Adipocyte (in vitro differentiated cells): ENCODE data around the gene MIR17HG.

Experiments
- DNase-seq: peaks from one replicate; pipeline ENCODE4 v3.0.0-alpha.2; 2015; ENCODE audit warnings: low read depth
- H3K27me3 ChIP-seq: replicated peaks from 2 replicates; pipeline ENCODE4 v1.7.0; 2013; ENCODE audit warnings: mild to moderate bottlenecking, low read length, moderate library complexity; ENCODE audit not compliant: control insufficient read depth, insufficient read depth
- H3K36me3 ChIP-seq: 2 replicates; pipeline ENCODE4 v1.7.0; 2013; ENCODE audit warnings: low read length, mild to moderate bottlenecking, moderate library complexity; ENCODE audit not compliant: control insufficient read depth, insufficient read depth, severe bottlenecking
- H3K4me1 ChIP-seq: 2 replicates; pipeline ENCODE4 v1.7.0; 2013; ENCODE audit warnings: mild to moderate bottlenecking, low read length, moderate library complexity; ENCODE audit not compliant: control insufficient read depth, insufficient read depth
- H3K4me3 ChIP-seq: 2 replicates; pipeline ENCODE4 v1.7.0; 2013; ENCODE audit warnings: mild to moderate bottlenecking, low read length, moderate library complexity
- H3K9ac ChIP-seq: 2 replicates; pipeline ENCODE4 v1.7.0; 2013; ENCODE audit warnings: mild to moderate bottlenecking, low read length, moderate library complexity
- H3K9me3 ChIP-seq: 2 replicates; pipeline ENCODE4 v1.7.0; 2013; ENCODE audit warnings: mild to moderate bottlenecking, low read length, moderate library complexity; ENCODE audit not compliant: control insufficient read depth

Gene MIR17HG

DNA sequence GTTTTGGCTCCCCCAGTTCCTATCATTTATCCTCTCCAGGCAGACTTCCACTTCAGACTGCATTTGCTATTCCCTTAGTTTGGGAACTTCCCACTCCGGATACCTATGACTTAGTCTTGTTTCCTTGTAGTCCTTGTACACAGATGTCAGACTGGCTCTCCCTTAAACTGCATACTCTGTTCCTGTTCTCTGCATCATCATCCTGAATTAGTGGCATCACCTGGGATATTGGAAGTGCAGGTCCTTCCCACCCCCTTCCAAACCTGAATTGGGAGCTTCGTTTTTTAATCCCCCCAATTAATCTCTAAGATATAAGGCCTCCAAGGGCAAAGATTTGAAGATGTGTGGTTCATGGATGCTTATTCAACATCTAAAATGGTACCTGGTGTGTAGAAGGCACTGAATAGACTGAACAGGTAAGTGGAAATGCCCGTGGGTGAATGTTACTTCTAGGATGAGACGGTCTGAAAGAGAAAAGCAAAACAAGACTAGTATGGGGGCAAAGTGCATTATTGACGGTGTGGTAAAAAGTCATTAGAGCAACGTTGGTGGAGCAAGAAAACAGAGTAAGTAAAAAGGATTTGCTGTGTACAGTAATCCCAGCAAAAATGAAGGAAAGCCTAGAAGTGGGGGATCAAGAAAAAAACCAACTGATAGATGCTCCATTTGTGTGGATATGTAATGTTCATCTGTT, 9.6 kb downstream of the MIR17HG start:
- no peak for DNase-seq
- no peak overlapping the region for H3K4me3 ChIP-seq
- H3K9me3 ChIP-seq, result no peaks in the 10 kb centered on the region
- H3K27me3 ChIP-seq, result no peaks in the 10 kb centered on the region
- peaks cover 18% of the 10 kb centered on the region for H3K4me1 ChIP-seq
- H3K36me3 ChIP-seq, result peaks cover 34% of the 10 kb centered on the region
- H3K9ac ChIP-seq, result no peak overlapping the region

- Histone ChIP-seq H3K27me3 (no peaks in the 10 kb centered on the region), H3K9ac (no peak overlapping the region), H3K4me1 (peaks cover 25% of the 10 kb centered on the region), H3K9me3 (no peaks in the 10 kb centered on the region), H3K4me3 (no peak overlapping the region), H3K36me3 (peaks cover 34% of the 10 kb centered on the region)
- no peak for DNase-seq
Observed at GRCh38 chr13:91357613-91358386, 10.3 kb downstream of the MIR17HG start.

DNA sequence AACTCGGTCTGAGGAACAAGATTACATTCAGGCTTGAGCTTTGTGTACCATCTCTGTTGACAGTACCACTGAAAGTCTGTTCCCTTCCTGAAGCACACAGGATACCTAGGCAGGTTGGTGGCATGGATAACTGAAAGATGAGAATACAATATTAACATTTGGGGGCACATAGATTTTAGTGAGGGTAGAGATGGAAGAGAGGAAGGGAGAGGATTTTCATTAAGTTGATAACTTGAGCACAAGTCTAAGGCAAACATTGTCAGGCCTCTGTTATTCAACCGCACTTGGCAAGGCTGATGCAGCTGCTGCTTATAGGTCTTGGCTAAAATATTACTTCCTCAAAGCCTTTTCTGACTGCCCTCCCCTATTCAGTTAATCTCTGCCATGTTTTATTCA, 10.9 kb downstream of the MIR17HG start:
- DNase-seq, result no peak

DNA sequence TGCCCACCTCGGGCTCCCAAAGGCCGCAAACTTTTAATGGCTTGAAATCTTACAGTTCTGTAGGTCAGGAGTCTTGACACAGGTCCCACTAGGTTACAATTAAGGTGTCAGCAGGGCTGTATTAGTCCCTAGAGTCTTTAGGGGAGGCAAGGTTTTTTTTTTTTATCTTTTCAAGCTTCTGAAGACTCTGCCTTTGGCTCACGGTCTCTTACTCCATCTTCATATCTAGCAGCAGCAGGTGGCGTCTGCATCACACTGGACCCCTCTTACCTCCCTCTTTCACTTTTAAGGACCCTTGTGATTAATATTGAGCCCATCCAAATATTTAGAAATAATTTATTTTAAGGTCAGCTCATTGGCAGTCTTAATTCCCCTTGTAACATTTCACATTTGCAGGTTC, 11.6 kb downstream of the MIR17HG start:
- DNase-seq, result no peak
- Histone ChIP-seq H3K27me3 (no peaks in the 10 kb centered on the region), H3K9ac (no peak overlapping the region), H3K9me3 (no peaks in the 10 kb centered on the region), H3K36me3 (peaks cover 23% of the 10 kb centered on the region), H3K4me3 (no peak overlapping the region), H3K4me1 (peaks cover 22% of the 10 kb centered on the region)

More for the DNA sequence above, 10.9 kb downstream of the MIR17HG start:
- Histone ChIP-seq H3K9ac (no peak overlapping the region), H3K27me3 (no peaks in the 10 kb centered on the region), H3K9me3 (no peaks in the 10 kb centered on the region), H3K36me3 (peaks cover 30% of the 10 kb centered on the region), H3K4me1 (peaks cover 26% of the 10 kb centered on the region), H3K4me3 (no peak overlapping the region)

GRCh38 chr13:91359631-91360030, 12.1 kb downstream of the MIR17HG start:
- Histone ChIP-seq H3K9me3 (no peaks in the 10 kb centered on the region), H3K36me3 (peaks cover 18% of the 10 kb centered on the region), H3K27me3 (no peaks in the 10 kb centered on the region), H3K9ac (no peak overlapping the region), H3K4me3 (no peak overlapping the region), H3K4me1 (peaks cover 22% of the 10 kb centered on the region)
- DNase-seq, result no peak

DNA sequence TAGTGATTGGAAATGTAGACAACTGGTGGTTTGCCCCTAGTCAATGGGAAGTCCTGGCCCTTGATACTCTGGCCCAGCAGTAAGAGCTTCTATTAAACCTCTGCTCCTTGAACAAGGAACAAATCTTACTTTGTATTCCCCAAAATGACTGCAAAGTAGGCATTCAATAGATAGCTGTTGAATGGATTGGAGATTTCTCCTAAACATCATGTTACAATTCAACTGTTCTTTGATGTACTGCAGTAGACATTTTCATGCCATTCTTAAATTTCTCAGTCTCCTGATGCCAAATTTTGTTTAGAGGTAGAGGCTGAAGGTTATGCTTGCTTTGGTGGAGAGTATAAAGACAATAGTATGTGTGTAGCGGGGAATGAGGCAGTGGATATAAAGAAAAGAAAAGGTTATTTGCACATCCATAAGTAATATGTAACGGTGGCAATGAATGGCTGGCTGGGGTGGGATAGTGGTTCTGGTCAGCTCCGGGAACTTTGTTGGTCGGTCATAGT, 12.8 kb downstream of the MIR17HG start:
- H3K4me3 ChIP-seq, result no peak overlapping the region

GRCh38 chr13:91361755-91362271, 14.3 kb downstream of the MIR17HG start:
- DNase-seq, result peak; percentile 17
- H3K36me3 ChIP-seq, result peaks cover 4% of the 10 kb centered on the region
- no peaks in the 10 kb centered on the region for H3K27me3 ChIP-seq
- H3K9me3 ChIP-seq, result no peaks in the 10 kb centered on the region
- H3K9ac ChIP-seq, result no peak overlapping the region
- peaks cover 22% of the 10 kb centered on the region for H3K4me1 ChIP-seq
- H3K4me3 ChIP-seq, result no peak overlapping the region

More for the DNA sequence above, 12.8 kb downstream of the MIR17HG start:
- Histone ChIP-seq H3K36me3 (peaks cover 11% of the 10 kb centered on the region), H3K27me3 (no peaks in the 10 kb centered on the region), H3K9ac (no peak overlapping the region), H3K9me3 (no peaks in the 10 kb centered on the region), H3K4me1 (peaks cover 22% of the 10 kb centered on the region)
- no peak for DNase-seq

DNA sequence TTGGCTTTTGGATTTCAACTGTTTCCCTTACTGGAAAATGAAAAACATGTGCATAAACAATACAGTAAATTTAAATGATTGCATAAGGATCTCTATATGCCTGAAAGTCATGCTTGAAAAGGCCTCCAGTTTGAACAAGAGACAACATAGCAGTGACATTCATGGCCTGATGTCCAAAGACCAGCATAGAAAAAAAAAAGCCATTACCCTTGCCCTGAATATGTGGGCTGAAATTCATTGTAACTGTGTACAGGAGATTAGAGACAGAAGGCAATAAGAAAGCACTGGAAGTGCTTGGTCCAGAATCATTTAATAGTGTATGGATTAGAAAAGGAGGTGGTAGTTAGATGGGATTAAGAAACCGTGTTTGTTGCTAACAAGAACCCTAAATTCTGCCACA, 15.4 kb downstream of the MIR17HG start:
- Histone ChIP-seq H3K27me3 (no peaks in the 10 kb centered on the region), H3K9me3 (no peaks in the 10 kb centered on the region), H3K4me1 (peaks cover 22% of the 10 kb centered on the region), H3K4me3 (no peak overlapping the region), H3K36me3 (no peaks in the 10 kb centered on the region), H3K9ac (peak overlapping the region; percentile 38)
- peak; percentile 38 for DNase-seq

GRCh38 chr13:91368101-91368500, 20.6 kb downstream of the MIR17HG start:
- Histone ChIP-seq H3K27me3 (no peaks in the 10 kb centered on the region), H3K9ac (no peak overlapping the region), H3K9me3 (no peaks in the 10 kb centered on the region), H3K4me1 (peaks cover 12% of the 10 kb centered on the region), H3K4me3 (no peak overlapping the region), H3K36me3 (no peaks in the 10 kb centered on the region)
- no peak for DNase-seq

DNA sequence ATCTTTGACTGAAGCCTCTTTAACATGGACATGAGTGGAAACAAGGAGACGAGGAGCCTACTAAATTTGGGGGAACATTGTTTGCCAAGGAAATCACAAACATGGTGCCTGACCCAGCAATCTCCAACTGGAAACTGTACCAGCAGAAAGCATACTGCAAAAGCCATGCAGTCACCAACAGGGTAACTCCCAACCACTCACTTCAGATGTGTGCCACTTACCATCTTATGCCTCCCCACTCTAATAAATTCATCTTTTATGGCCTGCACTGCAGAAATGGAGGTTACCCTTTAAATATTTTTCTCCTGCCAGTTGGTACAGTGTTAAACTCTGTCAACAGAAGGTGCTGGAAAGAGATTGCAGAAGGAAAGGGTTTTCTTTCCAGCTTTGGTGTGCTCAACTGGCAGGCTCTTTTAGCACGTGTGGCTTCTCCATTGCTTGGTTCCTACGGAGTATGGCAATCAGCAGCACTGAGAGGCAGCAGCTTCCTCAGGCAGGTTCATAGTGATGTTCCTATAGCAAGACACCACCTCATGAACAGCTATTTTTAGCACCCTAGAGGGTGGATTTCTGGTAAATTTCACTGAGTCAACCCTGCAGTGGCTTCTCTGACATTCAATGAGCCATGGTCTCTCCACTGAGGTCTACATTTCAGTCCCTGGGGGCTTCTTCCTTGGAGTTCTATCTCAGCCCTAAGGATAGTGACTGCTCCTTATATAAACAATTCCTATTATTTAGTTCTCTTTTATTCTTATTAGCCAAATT, 21.4 kb downstream of the MIR17HG start:
- no peak for DNase-seq
- Histone ChIP-seq H3K9ac (no peak overlapping the region), H3K27me3 (no peaks in the 10 kb centered on the region), H3K4me3 (no peak overlapping the region), H3K9me3 (no peaks in the 10 kb centered on the region), H3K4me1 (peaks cover 7% of the 10 kb centered on the region), H3K36me3 (no peaks in the 10 kb centered on the region)

- no peak for DNase-seq
- H3K9me3 ChIP-seq, result no peaks in the 10 kb centered on the region
- H3K4me1 ChIP-seq, result peaks cover 7% of the 10 kb centered on the region
- H3K4me3 ChIP-seq, result no peak overlapping the region
- H3K27me3 ChIP-seq, result no peaks in the 10 kb centered on the region
- no peak overlapping the region for H3K9ac ChIP-seq
- no peaks in the 10 kb centered on the region for H3K36me3 ChIP-seq
Observed at GRCh38 chr13:91369441-91369831, 21.9 kb downstream of the MIR17HG start.
